Prostate gland (tissue), 2 donors: Measurements from ENCODE around the gene KRT17.
"Not testable (repeated sequence)": the region's sequence is repeated elsewhere in the genome, so short reads cannot be mapped to it uniquely, and the experiment has no call there.

Experiments
- CTCF ChIP-seq, 4 experiments: fragments of 200-600 bp in 2 of 4; fragments of 450-650 bp in 2 of 4; sonication (generic) in 2 of 4; IDR thresholded peaks; 1 replicate in 3 of 4; 2 replicates in 1 of 4; pipeline ENCODE4 v1.5.1; 2016 to 2019; ENCODE audit warnings: antibody characterized with exemption in 4 of 4, mild to moderate bottlenecking in 2 of 4, moderate library complexity in 2 of 4
- POLR2AphosphoS5 ChIP-seq: sonication (generic); formaldehyde crosslinking; IDR thresholded peaks from one replicate; pipeline ENCODE4 v1.6.1; 2017; ENCODE audit warnings: antibody characterized with exemption

GRCh38 chr17:41623184-41623861 lies 1.1 kb downstream of the KRT17 start:
- not testable (repeated sequence) for TF ChIP-seq CTCF (IDR thresholded peaks at IDR 0.05)
- peak; percentile 3 for TF ChIP-seq POLR2AphosphoS5
